HepG2 (cell line): ENCODE data around the gene ZFAND2B. TPM values are rescaled to one million over a fixed set of nuclear protein-coding genes. Genes with fewer than 3 reads are reported as not detected.

Experiments used
- CHD4 ChIP-seq: fragments of 200-600 bp; sonication (generic); IDR thresholded peaks from 2 replicates; pipeline ENCODE4 v1.7.0; 2017; ENCODE audit warnings: mild to moderate bottlenecking, low read length, borderline replicate concordance
- ETV6 ChIP-seq: sonication (generic); formaldehyde crosslinking; conservative IDR thresholded peaks from 2 replicates; pipeline ENCODE4 v1.4.0; 2020; ENCODE audit warnings: missing genetic modification reagents
- HNF1A ChIP-seq, 2 experiments: sonication (generic) in 1 of 2; formaldehyde crosslinking in 1 of 2; IDR thresholded peaks; 2 replicates each; pipeline versions ENCODE4 v1.4.0 to v1.6.1; 2016 to 2020; ENCODE audit warnings: borderline replicate concordance in 1 of 2, low read depth in 1 of 2, mild to moderate bottlenecking in 1 of 2, missing genetic modification reagents in 1 of 2
- JDP2 ChIP-seq: sonication (generic); formaldehyde crosslinking; IDR thresholded peaks from 2 replicates; pipeline ENCODE4 v1.8.1; 2022; ENCODE audit warnings: missing genetic modification reagents, borderline replicate concordance
- MBNL3 ChIP-seq: fragments of 250-450 bp; sonication (Bioruptor Pico); conservative IDR thresholded peaks from 2 replicates; pipeline ENCODE4 v1.8.0; 2022; ENCODE audit warnings: mild to moderate bottlenecking, inconsistent platforms
- MTF2 ChIP-seq: sonication (generic); formaldehyde crosslinking; IDR thresholded peaks from 2 replicates; pipeline ENCODE4 v1.5.0; 2020; ENCODE audit warnings: missing genetic modification reagents, borderline replicate concordance
- PCBP1 ChIP-seq: fragments of 200-400 bp; formaldehyde crosslinking; IDR thresholded peaks from 2 replicates; pipeline ENCODE4 v1.6.1; 2017; ENCODE audit warnings: mild to moderate bottlenecking, low read depth, low read length, borderline replicate concordance
- RNF2 ChIP-seq: fragments of 450-650 bp; conservative IDR thresholded peaks from 2 replicates; pipeline ENCODE4 v1.6.1; 2016; ENCODE audit warnings: low read depth
- SP5 ChIP-seq: IDR thresholded peaks from 2 replicates; pipeline ENCODE4 v1.6.1; 2016; ENCODE audit warnings: low read depth, borderline replicate concordance
- TEAD2 ChIP-seq: sonication (generic); formaldehyde crosslinking; IDR thresholded peaks from 2 replicates; pipeline ENCODE4 v1.9.0; 2021; ENCODE audit warnings: missing genetic modification reagents
- ZNF20 ChIP-seq: sonication (generic); formaldehyde crosslinking; IDR thresholded peaks from 2 replicates; pipeline ENCODE4 v1.4.0; 2020; ENCODE audit warnings: mild to moderate bottlenecking, moderate library complexity, missing genetic modification reagents
- ZNF543 ChIP-seq: sonication (generic); formaldehyde crosslinking; IDR thresholded peaks from 2 replicates; pipeline ENCODE4 v1.4.0; 2020; ENCODE audit warnings: mild to moderate bottlenecking, missing genetic modification reagents
- polyA plus RNA-seq, 8 experiments: library from polyadenylated mRNA; depleted of rRNA in 3 of 8; stranded (reverse) in 7 of 8; unstranded in 1 of 8; fragments of >200 nt; fragmentation: Illumina TruSeq in 4 of 8; extraction: Trizol in 4 of 8; gene quantifications; 2 replicates each; pipeline versions ENCODE4 v1.2.1 to v1.2.3, GENCODE V29; 2011 to 2016; ENCODE audit warnings: low read depth in 4 of 8, missing spikeins in 1 of 8, mixed read lengths in 1 of 8; ENCODE audit not compliant: insufficient read depth in 1 of 8
- total RNA-seq, 5 experiments: library from RNA; depleted of rRNA; stranded (reverse); fragments of >200 nt; fragmentation: Illumina TruSeq; extraction: Trizol; gene quantifications; 2 replicates each; pipeline ENCODE4 v1.2.3, GENCODE V29; 2016; ENCODE audit warnings: low read depth in 1 of 5
- TF ChIP-seq, protein P1 (sequence below): sonication (generic); formaldehyde crosslinking; IDR thresholded peaks from 2 replicates; pipeline ENCODE4 v1.4.0; 2020; ENCODE audit warnings: missing genetic modification reagents, borderline replicate concordance
- TF ChIP-seq, protein P2 (sequence below): sonication (generic); formaldehyde crosslinking; IDR thresholded peaks from 2 replicates; pipeline ENCODE4 v1.8.0; 2022; ENCODE audit warnings: missing genetic modification reagents, low read depth, mild to moderate bottlenecking, borderline replicate concordance

Gene ZFAND2B
- total and polyA plus RNA-seq, 2 of the 13 experiments (the other 11 are each of a cell fraction or from before 2014, with no cell fraction given), result 53.3 to 115 TPM

GRCh38 chr2:219206328-219207133, at the start of gene ZFAND2B (continued):
- TF ChIP-seq, protein P1, sequence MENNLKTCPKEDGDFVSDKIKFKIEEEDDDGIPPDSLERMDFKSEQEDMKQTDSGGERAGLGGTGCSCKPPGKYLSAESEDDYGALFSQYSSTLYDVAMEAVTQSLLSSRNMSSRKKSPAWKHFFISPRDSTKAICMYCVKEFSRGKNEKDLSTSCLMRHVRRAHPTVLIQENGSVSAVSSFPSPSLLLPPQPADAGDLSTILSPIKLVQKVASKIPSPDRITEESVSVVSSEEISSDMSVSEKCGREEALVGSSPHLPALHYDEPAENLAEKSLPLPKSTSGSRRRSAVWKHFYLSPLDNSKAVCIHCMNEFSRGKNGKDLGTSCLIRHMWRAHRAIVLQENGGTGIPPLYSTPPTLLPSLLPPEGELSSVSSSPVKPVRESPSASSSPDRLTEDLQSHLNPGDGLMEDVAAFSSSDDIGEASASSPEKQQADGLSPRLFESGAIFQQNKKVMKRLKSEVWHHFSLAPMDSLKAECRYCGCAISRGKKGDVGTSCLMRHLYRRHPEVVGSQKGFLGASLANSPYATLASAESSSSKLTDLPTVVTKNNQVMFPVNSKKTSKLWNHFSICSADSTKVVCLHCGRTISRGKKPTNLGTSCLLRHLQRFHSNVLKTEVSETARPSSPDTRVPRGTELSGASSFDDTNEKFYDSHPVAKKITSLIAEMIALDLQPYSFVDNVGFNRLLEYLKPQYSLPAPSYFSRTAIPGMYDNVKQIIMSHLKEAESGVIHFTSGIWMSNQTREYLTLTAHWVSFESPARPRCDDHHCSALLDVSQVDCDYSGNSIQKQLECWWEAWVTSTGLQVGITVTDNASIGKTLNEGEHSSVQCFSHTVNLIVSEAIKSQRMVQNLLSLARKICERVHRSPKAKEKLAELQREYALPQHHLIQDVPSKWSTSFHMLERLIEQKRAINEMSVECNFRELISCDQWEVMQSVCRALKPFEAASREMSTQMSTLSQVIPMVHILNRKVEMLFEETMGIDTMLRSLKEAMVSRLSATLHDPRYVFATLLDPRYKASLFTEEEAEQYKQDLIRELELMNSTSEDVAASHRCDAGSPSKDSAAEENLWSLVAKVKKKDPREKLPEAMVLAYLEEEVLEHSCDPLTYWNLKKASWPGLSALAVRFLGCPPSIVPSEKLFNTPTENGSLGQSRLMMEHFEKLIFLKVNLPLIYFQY (CRISPR knock-in tag), result no peak
- TF ChIP-seq RNF2, result no peak; the same call in 1 of the 2 replicates
- 0 out of 2 replicates have a peak, but pooled peaks have one; percentile 52 for TF ChIP-seq ETV6 (CRISPR knock-in tag)
- no peak for TF ChIP-seq HNF1A (IDR thresholded peaks at IDR 0.05; ENCODE audit: low read depth)
- TF ChIP-seq HNF1A (CRISPR knock-in tag; IDR thresholded peaks at IDR 0.05; ENCODE audit: borderline replicate concordance), result peak; percentile 40; the same call in 1 of the 2 replicates
- no peak for TF ChIP-seq MBNL3 (CRISPR knock-in tag)
- TF ChIP-seq, protein P2, sequence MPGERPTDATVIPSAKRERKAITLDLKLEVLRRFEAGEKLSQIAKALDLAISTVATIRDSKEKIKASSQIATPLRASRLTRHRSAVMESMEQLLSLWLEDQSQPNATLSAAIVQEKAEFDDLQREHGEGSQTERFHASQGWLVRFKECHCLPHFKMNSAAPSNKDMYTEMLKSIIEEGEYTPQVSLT (CRISPR knock-in tag), result no peak; the same call in 1 of the 2 replicates
- TF ChIP-seq JDP2, result no peak; the same call in 1 of the 2 replicates
- peak; percentile 70; the same call in 1 of the 2 replicates for TF ChIP-seq ZNF543
- 0 out of 2 replicates have a peak, but pooled peaks have one; percentile 77 for TF ChIP-seq MTF2 (CRISPR knock-in tag)
- 0 out of 2 replicates have a peak, but pooled peaks have one; percentile 23 for TF ChIP-seq PCBP1
- peak; percentile 88 for TF ChIP-seq SP5 (CRISPR knock-in tag)
- no peak for TF ChIP-seq TEAD2 (CRISPR knock-in tag)
- TF ChIP-seq CHD4, result no peak
- TF ChIP-seq ZNF20 (CRISPR knock-in tag), result no peak
